ENCODE data around the gene GIGYF2.

GRCh38 chr2:232883116-232883721 is 186.1 kb downstream of the GIGYF2 start:
- no peak for TF ChIP-seq CTCF (IDR thresholded peaks at IDR 0.05; ENCODE audit: poor library complexity)
- no peak for TF ChIP-seq EZH2 (IDR thresholded peaks at IDR 0.05; ENCODE audit: borderline replicate concordance)

All from hepatocyte (in vitro differentiated cells).